ENCODE results near the gene SLIRP.

DNA sequence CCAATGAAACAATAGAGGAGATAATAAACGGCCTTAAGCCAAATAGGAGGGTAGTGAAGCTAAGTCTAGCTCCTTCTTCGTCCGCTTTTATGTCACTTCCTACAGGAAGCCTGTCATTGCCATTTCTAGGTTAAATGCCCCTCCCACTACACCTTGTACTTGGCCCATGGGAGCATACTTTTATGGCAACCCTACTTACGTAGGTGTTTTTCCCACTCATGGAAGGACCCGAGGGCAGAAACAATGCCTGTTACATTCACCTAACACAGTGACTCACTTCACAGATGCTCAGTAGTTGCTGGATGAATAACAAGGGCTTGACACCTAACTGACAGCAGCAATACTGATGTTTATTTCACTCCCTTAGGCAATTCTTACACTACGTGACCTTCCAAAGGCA is 44.6 kb upstream of the SLIRP start:
- TF ChIP-seq, protein P1, sequence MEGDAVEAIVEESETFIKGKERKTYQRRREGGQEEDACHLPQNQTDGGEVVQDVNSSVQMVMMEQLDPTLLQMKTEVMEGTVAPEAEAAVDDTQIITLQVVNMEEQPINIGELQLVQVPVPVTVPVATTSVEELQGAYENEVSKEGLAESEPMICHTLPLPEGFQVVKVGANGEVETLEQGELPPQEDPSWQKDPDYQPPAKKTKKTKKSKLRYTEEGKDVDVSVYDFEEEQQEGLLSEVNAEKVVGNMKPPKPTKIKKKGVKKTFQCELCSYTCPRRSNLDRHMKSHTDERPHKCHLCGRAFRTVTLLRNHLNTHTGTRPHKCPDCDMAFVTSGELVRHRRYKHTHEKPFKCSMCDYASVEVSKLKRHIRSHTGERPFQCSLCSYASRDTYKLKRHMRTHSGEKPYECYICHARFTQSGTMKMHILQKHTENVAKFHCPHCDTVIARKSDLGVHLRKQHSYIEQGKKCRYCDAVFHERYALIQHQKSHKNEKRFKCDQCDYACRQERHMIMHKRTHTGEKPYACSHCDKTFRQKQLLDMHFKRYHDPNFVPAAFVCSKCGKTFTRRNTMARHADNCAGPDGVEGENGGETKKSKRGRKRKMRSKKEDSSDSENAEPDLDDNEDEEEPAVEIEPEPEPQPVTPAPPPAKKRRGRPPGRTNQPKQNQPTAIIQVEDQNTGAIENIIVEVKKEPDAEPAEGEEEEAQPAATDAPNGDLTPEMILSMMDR (IDR thresholded peaks at IDR 0.05): no peak
- no peak for TF ChIP-seq POLR2A (IDR thresholded peaks at IDR 0.05)
